C4-2B (cell line): Measurements from ENCODE around the gene TSHR.

Source experiments
- H3K27ac ChIP-seq: fragments of 450-650 bp; 2 replicates; pipeline ENCODE4 v1.5.1; 2017
- CTCF ChIP-seq: fragments of 450-650 bp; conservative IDR thresholded peaks from 2 replicates; pipeline ENCODE4 v1.5.1; 2017; ENCODE audit warnings: mild to moderate bottlenecking
- ZFX ChIP-seq: fragments of 450-650 bp; IDR thresholded peaks from 2 replicates; pipeline ENCODE4 v1.6.1; 2017

The TSHR gene

GRCh38 chr14:80981673-80982072 lies 26.3 kb downstream of the TSHR start:
- TF ChIP-seq ZFX (no peak), CTCF (no peak)
- H3K27ac ChIP-seq: no peak overlapping the region

- TF ChIP-seq CTCF (no peak), ZFX (no peak)
- H3K27ac ChIP-seq: no peak overlapping the region
Observed at GRCh38 chr14:80982711-80983110, 27.3 kb downstream of the TSHR start.

GRCh38 chr14:80987235-80988032 lies 32.0 kb downstream of the TSHR start:
- no peak overlapping the region for H3K27ac ChIP-seq
- TF ChIP-seq ZFX (no peak), CTCF (peak; percentile 96)

GRCh38 chr14:80988192-80988591 lies 32.8 kb downstream of the TSHR start:
- no peak overlapping the region for H3K27ac ChIP-seq
- TF ChIP-seq ZFX (no peak), CTCF (no peak)

- TF ChIP-seq CTCF (no peak), ZFX (no peak)
- H3K27ac ChIP-seq: no peak overlapping the region
Observed at GRCh38 chr14:80988735-80989429, 33.5 kb downstream of the TSHR start.

GRCh38 chr14:80992580-80992979 lies 37.2 kb downstream of the TSHR start:
- H3K27ac ChIP-seq: no peak overlapping the region

More at GRCh38 chr14:80992580-80992979, 37.2 kb downstream of the TSHR start:
- TF ChIP-seq ZFX (no peak), CTCF (no peak)
